SJSA1 (cell line): Measurements from ENCODE around the gene ARIH2. TPM values are rescaled to one million over a fixed set of nuclear protein-coding genes. Genes with fewer than 3 reads are reported as not detected.

Experiments used
- DNase-seq, 2 experiments: peaks; one replicate each; pipeline ENCODE4 v3.0.0-alpha.2; 2015 to 2020; ENCODE audit warnings: low spot score in 2 of 2, low read depth in 1 of 2
- H3K27ac ChIP-seq: fragments of 250-450 bp; sonication (Bioruptor Pico); 2 replicates; pipeline ENCODE4 v1.5.1; 2020; ENCODE audit warnings: mild to moderate bottlenecking, moderate library complexity
- H3K27me3 ChIP-seq: fragments of 250-450 bp; sonication (Bioruptor Pico); replicated peaks from 2 replicates; pipeline ENCODE4 v1.5.1; 2020; ENCODE audit warnings: mild to moderate bottlenecking, moderate library complexity
- H3K36me3 ChIP-seq: fragments of 250-450 bp; sonication (Bioruptor Pico); 2 replicates; pipeline ENCODE4 v1.5.1; 2020; ENCODE audit warnings: mild to moderate bottlenecking
- H3K4me1 ChIP-seq: fragments of 250-450 bp; sonication (Bioruptor Pico); replicated peaks from 2 replicates; pipeline ENCODE4 v1.6.1; 2021; ENCODE audit warnings: mild to moderate bottlenecking
- H3K4me3 ChIP-seq: fragments of 250-450 bp; sonication (Bioruptor Pico); 2 replicates; pipeline ENCODE4 v1.5.1; 2020; ENCODE audit warnings: mild to moderate bottlenecking
- H3K9me3 ChIP-seq: fragments of 250-450 bp; sonication (Bioruptor Pico); replicated peaks from 2 replicates; pipeline ENCODE4 v1.5.1; 2020; ENCODE audit warnings: mild to moderate bottlenecking
- total RNA-seq: library from RNA; depleted of rRNA; stranded (reverse); fragments of >200 nt; shearing (Covaris generic); gene quantifications from 2 replicates; pipeline ENCODE4 v1.2.3, GENCODE V29; 2014

ARIH2 gene
- total RNA-seq, 1 experiment from 2014 or later = 85.5 TPM

DNA sequence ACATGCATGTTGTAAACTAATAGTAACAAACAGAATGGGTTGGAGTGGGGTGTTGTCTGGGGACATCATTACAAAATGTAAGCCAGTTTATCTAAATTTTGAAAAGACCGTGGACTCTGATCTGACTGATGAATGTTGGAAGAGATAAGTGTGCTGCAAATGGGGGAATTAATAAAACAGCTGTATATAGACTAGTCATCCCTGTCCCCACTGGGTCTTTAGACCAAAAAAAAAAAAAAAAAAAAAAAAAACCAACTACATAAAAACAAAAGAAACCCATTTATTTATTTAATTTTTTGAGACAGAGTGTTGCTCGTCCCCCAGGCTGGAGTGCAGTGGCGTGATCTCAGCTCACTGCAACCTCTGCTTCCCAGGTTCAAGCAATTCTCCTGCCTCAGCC is 20.0 kb downstream of the ARIH2 start:
- Histone ChIP-seq H3K9me3 (no peaks in the 10 kb centered on the region), H3K36me3 (peaks cover 28% of the 10 kb centered on the region), H3K4me1 (no peaks in the 10 kb centered on the region), H3K27ac (no peak overlapping the region), H3K4me3 (no peak overlapping the region), H3K27me3 (no peaks in the 10 kb centered on the region)
- no peak for DNase-seq

DNA sequence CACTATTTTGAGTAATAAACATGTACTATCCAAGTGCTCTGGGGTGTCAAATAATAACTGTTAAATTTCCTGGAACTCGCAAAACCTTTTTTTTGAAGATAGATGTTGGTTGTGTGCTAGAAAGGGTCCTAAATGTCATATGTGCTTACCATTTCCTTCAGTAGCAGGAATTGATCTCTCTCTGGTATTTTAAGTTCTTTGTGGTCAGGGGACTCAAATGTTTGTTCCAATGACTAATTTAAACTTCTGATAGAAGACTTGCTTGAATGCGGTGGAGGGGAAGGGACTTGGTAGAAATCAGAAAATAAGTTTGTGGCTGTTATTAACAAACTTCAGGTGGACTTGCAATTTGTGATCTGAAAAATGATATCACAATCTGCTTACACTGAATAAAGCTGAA is 26.8 kb downstream of the ARIH2 start:
- Histone ChIP-seq H3K4me1 (0 out of 2 replicates have a peak, but pooled peaks cover 3% of the 10 kb centered on the region), H3K9me3 (no peaks in the 10 kb centered on the region), H3K36me3 (peaks cover 22% of the 10 kb centered on the region), H3K4me3 (no peak overlapping the region), H3K27ac (no peak overlapping the region), H3K27me3 (no peaks in the 10 kb centered on the region)
- no peak for DNase-seq

DNA sequence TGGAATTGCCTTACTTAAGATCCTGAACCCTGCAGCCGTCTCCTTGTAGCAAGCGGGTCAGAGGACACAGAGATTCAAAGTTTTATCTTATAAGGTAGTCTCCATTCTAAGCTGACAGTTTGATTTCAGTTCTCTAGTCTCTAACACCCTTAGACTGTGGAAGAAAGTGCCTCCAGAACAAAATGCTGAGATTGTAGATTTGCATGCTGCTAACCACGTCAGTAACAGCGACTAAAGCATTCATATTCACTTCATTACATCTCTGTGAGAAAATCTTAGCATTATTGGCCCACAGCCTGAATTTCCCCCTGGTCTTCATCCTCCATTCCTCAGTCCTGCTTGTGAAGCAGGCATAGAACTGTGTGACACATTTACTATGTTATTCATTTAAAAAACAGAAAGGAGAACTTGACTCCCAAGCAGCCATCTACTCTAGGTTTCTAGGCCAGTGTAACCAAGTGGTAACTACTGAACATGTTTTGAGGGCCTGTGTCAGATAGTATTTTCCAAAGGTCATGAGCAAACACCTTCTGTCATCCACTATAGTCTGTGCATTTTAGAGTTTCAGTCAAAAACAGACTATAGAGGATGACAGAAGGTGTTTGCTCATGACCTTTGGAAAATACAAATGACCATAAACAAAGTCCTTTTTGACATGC is 27.4 kb downstream of the ARIH2 start:
- H3K27ac ChIP-seq = no peak overlapping the region

DNA sequence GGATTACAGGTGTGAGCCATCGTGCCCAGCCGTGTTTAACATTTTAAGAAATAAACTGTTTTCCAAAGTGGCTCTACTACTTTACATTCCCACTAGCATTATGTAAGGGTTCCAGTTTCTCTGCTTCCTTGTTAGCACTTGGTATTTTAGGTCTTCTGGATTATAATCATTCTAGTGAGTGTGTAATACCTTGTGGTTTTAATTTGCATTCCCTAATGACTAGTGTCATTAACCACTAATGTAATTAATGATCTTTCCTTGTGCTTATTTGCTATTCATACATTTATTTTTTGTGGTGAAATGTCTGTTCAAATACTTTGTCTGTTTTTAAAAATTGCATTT is 30.7 kb downstream of the ARIH2 start:
- no peak for DNase-seq
- Histone ChIP-seq H3K4me3 (no peak overlapping the region), H3K36me3 (peaks cover 30% of the 10 kb centered on the region), H3K4me1 (0 out of 2 replicates have a peak, but pooled peaks cover 3% of the 10 kb centered on the region), H3K9me3 (no peaks in the 10 kb centered on the region), H3K27me3 (no peaks in the 10 kb centered on the region), H3K27ac (no peak overlapping the region)

More for the DNA sequence above, 27.4 kb downstream of the ARIH2 start:
- Histone ChIP-seq H3K4me3 (no peak overlapping the region), H3K4me1 (0 out of 2 replicates have a peak, but pooled peaks cover 3% of the 10 kb centered on the region), H3K9me3 (no peaks in the 10 kb centered on the region), H3K36me3 (peaks cover 22% of the 10 kb centered on the region), H3K27me3 (no peaks in the 10 kb centered on the region)
- DNase-seq = no peak

DNA sequence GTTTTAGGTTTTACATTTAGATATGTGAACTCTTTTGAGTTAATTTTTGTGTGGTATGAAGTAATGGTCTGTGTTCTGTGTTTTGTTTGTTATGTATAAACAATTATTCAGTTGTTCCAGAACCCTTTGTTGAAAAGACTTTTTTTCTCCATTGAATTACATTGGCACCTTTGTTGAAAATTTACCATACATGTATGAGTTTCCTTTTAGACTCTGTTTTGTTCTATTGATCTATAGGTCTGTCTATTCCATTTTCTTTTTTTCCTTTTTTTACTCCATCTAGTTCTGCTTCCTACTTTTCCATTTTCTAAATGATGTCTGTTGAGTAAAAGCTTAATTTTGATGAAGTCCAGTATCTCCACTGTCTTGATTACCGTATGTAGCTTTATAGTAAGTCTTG is 31.4 kb downstream of the ARIH2 start:
- Histone ChIP-seq H3K4me3 (no peak overlapping the region), H3K36me3 (peaks cover 27% of the 10 kb centered on the region), H3K9me3 (no peaks in the 10 kb centered on the region), H3K4me1 (0 out of 2 replicates have a peak, but pooled peaks cover 3% of the 10 kb centered on the region), H3K27ac (no peak overlapping the region), H3K27me3 (no peaks in the 10 kb centered on the region)
- no peak for DNase-seq

DNA sequence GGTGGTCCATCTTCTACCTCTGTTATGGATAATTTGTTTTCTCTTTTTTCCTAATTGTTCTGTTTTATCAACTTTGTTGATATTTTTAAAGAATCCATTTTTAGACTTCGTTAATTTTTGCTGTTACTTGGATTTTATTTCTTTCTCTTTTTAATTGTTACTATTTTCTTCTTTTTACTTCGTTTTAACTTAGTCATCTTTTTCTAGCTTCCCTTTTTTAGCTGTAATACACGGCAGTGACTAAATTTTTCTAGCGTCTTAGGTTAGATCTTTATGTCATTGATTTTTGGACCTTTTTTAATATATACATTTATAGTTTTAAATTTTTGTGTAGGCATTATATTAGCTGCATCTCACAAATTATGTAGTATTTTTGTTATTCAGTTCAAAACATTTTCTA is 33.1 kb downstream of the ARIH2 start:
- no peak overlapping the region for H3K27ac ChIP-seq
- H3K4me1 ChIP-seq = 0 out of 2 replicates have a peak, but pooled peaks cover 3% of the 10 kb centered on the region
- H3K4me3 ChIP-seq = no peak overlapping the region
- no peaks in the 10 kb centered on the region for H3K9me3 ChIP-seq
- no peak for DNase-seq
- H3K36me3 ChIP-seq = peaks cover 18% of the 10 kb centered on the region
- no peaks in the 10 kb centered on the region for H3K27me3 ChIP-seq

DNA sequence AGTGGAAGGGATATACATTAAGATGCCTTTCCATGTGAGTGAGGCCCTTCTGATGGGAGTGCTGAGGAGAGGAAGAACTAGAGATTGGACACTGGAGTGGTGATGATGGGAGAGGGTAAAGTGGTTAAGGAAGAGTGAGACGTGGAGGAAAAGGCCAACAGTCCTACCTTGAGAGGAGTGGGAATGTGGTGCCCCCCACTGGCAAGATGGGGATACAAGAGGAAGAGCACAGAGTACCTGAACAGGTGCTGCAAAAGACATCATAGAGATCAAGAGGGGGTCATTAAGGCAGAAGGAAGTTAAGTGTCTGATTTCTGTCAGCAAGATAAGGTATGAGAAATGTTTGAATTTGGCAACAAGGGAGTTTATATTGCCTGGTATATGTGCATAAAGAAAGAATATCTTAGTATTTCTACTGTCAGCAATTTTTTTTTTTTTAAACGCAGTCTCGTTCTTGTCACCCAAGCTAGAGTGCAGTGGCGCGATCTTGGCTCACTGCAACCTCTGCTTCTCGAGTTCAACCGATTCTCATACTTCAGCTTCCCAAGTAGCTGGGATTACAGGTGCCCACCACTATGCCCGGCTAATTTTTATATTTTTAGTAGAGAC is 34.0 kb downstream of the ARIH2 start:
- Histone ChIP-seq H3K27ac (no peak overlapping the region), H3K27me3 (no peaks in the 10 kb centered on the region), H3K4me1 (0 out of 2 replicates have a peak, but pooled peaks cover 3% of the 10 kb centered on the region), H3K4me3 (no peak overlapping the region), H3K36me3 (peaks cover 23% of the 10 kb centered on the region), H3K9me3 (no peaks in the 10 kb centered on the region)
- DNase-seq = no peak

DNA sequence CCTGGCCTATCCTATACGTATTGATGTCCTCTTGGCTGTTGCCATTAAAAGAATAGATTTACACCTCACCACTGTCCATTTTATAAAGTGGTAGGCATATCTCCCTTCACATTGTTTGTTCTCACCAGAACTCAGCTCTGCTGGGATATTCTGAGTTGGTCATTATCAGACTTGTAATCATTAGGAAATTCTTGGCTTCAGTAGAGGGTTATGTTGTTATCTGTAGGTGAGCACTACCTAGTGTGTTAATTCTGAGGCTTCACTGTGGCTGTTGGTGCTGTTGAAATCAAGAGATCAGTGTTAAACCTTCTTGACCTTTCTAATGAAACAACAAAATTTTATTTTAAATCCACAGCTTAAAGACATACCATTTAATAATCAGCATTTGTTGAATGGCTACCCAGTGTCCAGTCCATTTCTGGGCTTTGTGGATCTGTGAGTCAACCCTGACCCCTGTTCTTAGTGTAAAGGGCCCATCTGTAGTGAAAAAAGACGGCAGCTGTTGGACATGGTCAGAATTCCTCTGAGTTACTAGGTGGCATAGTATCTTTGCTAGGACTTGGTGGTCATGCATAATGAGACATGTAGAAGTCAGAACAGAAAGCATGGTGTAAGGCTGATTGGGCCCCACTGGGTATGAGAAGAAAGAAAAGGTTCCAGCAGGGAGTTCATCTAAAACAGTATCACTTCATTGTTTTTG is 38.5 kb downstream of the ARIH2 start:
- H3K9me3 ChIP-seq = no peaks in the 10 kb centered on the region
- H3K4me1 ChIP-seq = no peaks in the 10 kb centered on the region
- no peak overlapping the region for H3K4me3 ChIP-seq
- DNase-seq = no peak
- no peaks in the 10 kb centered on the region for H3K27me3 ChIP-seq
- peaks cover 41% of the 10 kb centered on the region for H3K36me3 ChIP-seq
- H3K27ac ChIP-seq = no peak overlapping the region

DNA sequence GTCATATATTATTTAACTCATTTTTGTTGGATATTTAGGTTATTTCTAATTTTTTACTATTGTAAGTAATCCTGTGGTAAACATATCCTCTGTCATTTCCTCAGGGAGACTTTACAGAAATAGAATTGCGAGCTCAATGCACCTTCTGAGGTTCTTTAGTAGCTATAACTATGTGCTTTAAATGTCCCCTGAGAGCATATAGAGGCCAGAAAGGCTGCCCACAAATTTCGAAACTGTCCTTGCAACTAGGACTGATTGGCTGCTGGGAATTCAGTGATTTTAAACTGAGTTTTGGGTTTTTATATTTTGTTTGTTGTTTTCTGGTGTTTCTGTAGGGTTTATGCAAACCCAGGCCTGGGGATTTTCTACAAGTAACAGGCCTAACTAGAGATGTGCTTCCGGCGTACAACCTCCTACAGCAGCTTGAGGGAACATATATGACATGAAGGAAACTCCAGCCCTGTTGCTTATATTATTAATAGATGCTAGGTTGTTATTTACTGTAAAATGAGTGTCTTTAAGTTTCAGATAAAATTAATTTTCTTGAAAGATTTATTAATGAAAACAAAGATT is 42.3 kb downstream of the ARIH2 start:
- DNase-seq = no peak

DNA sequence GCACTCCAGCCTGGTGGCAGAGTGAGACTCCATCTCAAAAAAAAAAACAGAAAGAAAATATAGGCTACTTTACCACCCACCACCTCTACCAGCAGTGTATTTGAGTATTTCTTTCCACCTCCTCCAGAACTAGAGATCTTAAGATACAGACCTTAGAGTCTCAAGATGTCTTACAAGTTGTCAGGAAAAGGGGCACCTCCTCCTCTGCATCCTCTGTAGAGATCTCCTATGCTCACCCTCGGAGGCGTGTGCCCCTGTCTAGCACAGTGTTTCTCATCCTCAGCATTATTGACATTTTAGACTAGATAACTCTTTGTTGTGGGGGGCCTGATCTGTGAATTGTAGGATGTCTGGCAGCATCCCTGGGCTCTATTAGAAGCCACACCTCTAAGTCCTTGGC is 43.7 kb downstream of the ARIH2 start:
- Histone ChIP-seq H3K9me3 (no peaks in the 10 kb centered on the region), H3K4me1 (no peaks in the 10 kb centered on the region), H3K36me3 (peaks cover 48% of the 10 kb centered on the region), H3K4me3 (no peak overlapping the region), H3K27ac (no peak overlapping the region), H3K27me3 (no peaks in the 10 kb centered on the region)
- no peak for DNase-seq

More for the DNA sequence above, 42.3 kb downstream of the ARIH2 start:
- Histone ChIP-seq H3K36me3 (peaks cover 37% of the 10 kb centered on the region), H3K9me3 (no peaks in the 10 kb centered on the region), H3K4me3 (no peak overlapping the region), H3K27me3 (no peaks in the 10 kb centered on the region), H3K4me1 (no peaks in the 10 kb centered on the region), H3K27ac (no peak overlapping the region)

DNA sequence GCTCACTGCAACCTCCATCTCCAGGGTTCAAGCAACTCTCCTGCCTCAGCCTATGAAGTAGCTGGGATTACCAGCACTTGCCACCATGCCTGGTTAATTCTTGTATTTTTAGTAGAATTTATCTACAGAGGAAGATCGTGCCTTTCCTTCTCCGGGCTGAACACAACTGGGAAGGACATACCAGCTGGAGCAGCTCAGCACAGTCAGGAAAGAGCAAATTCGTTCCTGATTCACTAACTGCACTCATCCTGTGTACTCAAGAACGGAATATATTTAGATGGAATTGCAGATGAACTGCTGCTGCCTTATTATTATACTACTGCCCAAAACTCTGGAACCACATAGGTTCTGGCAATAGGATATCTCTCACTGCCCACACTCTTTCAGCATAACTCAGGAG is 44.3 kb downstream of the ARIH2 start:
- Histone ChIP-seq H3K27me3 (no peaks in the 10 kb centered on the region), H3K36me3 (peaks cover 46% of the 10 kb centered on the region), H3K4me1 (no peaks in the 10 kb centered on the region), H3K27ac (no peak overlapping the region), H3K4me3 (no peak overlapping the region), H3K9me3 (no peaks in the 10 kb centered on the region)
- no peak for DNase-seq

DNA sequence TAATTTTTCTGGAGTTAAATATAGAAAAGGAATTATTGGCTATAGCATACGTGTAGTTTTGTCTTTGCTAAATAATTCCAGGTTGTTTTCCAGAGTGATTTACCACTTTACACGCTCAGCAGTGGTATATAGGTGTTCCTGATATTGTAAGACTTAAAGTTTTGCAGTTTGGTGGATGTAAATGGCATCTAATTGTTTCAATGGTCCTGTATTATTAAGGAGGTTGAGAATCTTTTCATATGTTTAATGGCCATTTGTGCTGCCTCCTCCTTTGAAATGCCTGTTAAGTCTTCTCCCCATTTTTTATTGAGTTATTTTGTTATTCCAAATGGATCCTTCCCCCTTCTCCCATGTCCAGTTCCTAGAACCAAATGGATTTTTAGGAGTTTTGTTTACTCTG is 44.9 kb downstream of the ARIH2 start:
- DNase-seq = no peak
- H3K36me3 ChIP-seq = peaks cover 46% of the 10 kb centered on the region
- H3K27me3 ChIP-seq = no peaks in the 10 kb centered on the region
- H3K27ac ChIP-seq = no peak overlapping the region
- H3K4me3 ChIP-seq = no peak overlapping the region
- no peaks in the 10 kb centered on the region for H3K4me1 ChIP-seq
- H3K9me3 ChIP-seq = no peaks in the 10 kb centered on the region

DNA sequence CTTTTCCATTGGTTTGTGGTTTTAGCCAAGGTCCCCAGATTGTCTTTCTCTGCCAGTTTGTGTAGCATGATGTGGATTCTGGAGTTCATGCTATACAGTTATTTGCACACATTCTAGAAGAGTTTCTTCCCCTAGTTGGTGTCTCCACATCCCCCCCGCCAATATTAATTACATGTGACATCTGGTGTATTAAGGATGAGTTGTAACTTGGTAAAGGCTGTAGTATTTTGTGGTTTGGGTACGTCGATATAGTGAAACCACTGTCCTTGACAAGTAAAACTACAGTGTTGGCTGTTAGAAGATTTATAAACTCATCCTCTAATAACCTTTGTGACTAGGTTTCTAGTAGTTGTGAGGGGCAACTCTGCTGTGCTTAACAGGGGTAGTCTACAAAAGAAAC is 47.7 kb downstream of the ARIH2 start:
- H3K9me3 ChIP-seq = no peaks in the 10 kb centered on the region
- DNase-seq = no peak
- no peak overlapping the region for H3K27ac ChIP-seq
- peaks cover 64% of the 10 kb centered on the region for H3K36me3 ChIP-seq
- H3K27me3 ChIP-seq = no peaks in the 10 kb centered on the region
- H3K4me3 ChIP-seq = no peak overlapping the region
- no peaks in the 10 kb centered on the region for H3K4me1 ChIP-seq

DNA sequence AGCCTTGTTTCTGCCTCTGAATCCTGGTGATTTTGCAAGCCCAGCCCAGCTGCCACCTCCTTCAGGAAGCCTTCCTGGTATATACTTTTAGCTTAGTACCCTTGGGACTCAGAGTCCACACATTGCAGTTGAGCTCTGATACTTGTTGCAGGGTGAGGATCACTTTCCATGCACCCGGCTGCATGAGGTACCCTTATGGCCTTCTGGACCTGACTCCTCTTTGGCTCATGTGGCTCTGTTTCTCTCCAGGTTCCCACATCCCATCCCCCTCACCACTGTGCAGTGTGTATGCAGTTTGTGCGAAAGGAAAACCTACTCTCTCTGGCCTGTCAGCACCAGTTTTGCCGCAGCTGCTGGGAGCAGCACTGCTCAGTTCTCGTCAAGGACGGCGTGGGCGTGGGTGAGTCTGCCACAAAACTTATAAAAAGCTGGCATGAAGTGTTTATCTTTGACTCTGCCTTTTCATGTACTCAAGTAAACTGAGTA is 48.3 kb downstream of the ARIH2 start:
- Histone ChIP-seq H3K4me1 (no peaks in the 10 kb centered on the region), H3K36me3 (peaks cover 64% of the 10 kb centered on the region), H3K4me3 (no peak overlapping the region), H3K27me3 (no peaks in the 10 kb centered on the region), H3K9me3 (no peaks in the 10 kb centered on the region), H3K27ac (no peak overlapping the region)
- no peak for DNase-seq
